Right forelimb (tissue), 1 donor: ENCODE results near the gene PDE6B.
"Not testable (repeated sequence)": the region's sequence is repeated elsewhere in the genome, so short reads cannot be mapped to it uniquely, and the experiment has no call there.

Source experiments
- DNase-seq: peaks from one replicate; pipeline ENCODE4 v3.0.0-alpha.2; 2018

The PDE6B gene

GRCh38 chr4:658681-659667 lies 33.6 kb downstream of the PDE6B start:
- DNase-seq, result peak; percentile 42

DNA sequence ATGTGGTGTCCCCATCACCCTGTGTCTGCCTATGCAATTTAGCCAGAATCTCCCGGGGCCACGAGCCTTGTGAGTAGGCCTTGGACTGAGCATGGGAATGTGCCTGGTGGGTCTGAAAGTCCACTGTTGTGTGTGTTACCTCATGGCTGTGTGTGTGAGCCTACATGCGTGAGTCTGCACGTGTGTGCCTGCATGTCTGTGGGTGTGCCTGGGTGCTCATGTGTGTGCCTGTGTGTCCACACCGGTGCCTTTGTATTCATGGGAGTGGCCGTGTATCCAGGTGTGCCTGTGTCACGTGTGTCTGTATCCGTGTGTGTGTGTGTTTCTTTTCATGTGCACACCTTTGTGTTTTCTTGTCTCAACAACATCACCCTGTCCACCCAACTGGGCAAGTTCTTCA lies 34.5 kb downstream of the PDE6B start:
- DNase-seq, result peak; percentile 28

DNA sequence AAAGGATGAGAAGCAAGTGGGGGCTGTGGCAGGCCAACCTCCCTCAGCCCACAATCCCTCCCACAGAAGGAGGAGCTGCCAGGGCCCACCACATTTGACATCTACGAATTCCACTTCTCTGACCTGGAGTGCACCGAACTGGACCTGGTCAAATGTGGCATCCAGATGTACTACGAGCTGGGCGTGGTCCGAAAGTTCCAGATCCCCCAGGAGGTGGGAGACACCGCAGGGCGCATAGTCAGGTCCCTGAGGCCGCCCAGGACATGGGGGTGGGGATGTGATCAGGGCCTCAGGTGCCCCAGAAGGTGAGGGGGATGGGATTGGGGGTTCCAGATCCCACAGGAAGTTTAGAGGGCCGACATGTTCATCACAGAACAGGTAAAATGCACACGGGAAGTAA lies 35.0 kb downstream of the PDE6B start:
- peak; percentile 31 for DNase-seq

- peak; percentile 10 for DNase-seq
Measured at GRCh38 chr4:661231-661630, 35.9 kb downstream of the PDE6B start.

DNA sequence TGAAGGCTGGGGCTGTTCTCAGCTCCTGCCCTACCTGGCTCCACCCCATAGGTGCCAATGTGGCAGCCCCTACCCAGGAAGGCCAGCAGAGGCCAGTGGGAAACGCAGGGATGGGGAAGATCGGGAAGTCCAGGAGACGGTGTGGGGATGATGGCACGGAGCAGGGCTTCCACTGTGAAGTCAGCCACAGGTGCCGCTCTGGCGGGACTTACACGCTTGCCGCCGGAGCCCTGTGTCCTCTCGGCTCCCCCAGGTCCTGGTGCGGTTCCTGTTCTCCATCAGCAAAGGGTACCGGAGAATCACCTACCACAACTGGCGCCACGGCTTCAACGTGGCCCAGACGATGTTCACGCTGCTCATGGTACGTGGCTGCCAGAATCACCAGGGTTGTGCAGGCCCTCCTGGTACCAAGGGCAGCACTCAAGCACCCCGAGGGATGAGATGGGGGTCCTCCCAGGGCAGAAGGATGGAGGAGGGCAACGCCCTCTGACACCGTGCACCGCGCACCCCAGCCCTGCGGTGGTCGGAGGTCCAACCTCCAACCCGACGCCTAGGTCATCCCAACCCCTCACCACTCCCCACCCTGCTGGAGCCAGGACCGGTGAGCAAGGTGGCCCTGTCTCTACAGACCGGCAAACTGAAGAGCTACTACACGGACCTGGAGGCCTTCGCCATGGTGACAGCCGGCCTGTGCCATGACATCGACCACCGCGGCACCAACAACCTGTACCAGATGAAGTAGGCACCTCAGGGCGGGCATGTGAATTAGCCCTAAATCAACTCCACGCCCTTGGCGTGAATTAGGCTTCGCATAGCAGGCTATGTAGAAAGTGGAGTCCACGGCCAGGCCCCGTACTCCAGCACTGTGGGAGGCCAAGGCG lies 36.7 kb downstream of the PDE6B start:
- peak; percentile 23 for DNase-seq

DNA sequence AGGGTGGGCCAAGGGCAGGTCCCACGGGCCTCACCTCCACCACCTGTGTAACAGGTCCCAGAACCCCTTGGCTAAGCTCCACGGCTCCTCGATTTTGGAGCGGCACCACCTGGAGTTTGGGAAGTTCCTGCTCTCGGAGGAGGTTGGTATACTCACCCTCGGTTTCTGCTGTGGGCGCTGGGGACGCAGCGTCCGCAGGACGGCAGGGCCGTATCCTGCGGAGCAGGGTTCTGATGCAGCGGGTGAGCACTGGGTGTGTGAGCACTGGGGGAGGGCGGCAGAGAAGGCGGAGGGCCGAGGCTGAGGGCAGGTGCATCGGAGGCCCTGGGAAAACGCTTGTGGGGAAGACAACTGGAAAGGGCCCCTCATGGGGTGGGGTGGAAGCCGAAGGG lies 37.7 kb downstream of the PDE6B start:
- DNase-seq, result peak; percentile 41

GRCh38 chr4:663438-664428 lies 38.4 kb downstream of the PDE6B start:
- peak; percentile 73 for DNase-seq

- peak; percentile 29 for DNase-seq
Measured at GRCh38 chr4:664713-665231, 39.4 kb downstream of the PDE6B start.

DNA sequence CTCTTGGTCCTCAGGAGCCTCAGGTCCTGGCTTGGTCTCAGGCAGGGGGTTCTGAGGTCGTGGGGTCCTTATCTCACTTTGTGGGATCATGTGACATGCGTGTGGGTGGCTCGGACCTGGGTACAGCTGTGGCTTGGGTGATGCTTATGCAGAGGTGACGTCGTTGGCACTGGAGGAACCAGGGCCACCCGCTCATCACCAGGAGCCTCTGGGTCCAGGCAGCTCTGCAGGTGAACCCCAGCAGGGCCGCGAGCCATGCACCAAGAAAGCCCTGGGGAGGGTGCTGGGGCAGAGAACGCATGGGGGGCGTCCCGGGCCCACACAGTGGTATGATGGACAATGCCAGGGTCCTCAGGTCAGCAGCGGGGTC lies 40.0 kb downstream of the PDE6B start:
- peak; percentile 40 for DNase-seq

DNA sequence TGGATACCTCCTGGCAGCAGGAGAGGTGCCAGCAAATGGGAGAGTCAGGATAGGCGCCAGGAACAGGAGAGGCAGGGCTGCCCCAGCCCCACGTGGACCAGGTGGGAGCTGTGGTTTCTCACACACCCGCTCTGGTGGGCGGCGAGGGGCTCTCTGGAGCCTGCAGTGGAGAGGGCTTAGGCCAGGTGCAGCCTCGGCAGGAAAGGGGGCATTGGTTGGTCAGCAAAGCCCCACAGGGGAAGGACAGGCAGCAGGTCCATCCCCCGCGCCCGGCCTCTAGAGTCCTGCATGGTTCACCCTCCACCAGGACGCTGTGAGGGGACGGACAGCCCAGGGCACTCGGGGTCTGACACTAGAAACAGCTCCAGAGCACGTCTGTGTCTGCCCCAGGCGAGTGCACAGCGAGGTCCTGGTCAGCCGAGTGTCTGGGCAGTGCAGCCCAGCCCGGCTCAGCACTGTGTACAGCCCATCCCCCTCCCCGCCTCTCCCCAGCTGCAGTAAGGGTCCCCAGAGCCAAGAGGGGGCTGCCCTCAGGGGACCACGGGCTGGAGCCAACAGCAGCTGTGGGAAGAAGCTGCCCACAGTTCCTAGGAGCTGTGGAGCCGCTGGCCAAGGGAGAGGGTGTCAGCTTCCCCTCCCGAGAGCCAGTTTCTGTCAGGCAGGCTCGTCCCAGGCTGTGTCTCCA lies 40.5 kb downstream of the PDE6B start:
- peak; percentile 38 for DNase-seq

DNA sequence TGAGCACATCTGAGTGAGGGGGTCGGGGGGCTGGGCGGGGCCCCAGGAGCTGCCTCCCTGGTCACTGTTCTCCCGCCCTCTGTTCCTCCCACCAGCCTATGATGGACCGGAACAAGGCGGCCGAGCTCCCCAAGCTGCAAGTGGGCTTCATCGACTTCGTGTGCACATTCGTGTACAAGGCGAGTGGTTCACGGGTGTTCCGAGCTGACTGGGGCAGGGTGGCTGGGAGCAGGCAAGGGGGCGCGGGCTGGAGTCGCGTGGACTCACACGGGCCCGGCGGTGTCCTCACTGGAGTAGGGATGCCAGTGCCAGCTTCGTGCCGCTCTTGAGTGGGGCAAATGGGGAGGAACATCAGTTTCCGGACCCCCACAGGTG lies 41.0 kb downstream of the PDE6B start:
- no peak for DNase-seq

DNA sequence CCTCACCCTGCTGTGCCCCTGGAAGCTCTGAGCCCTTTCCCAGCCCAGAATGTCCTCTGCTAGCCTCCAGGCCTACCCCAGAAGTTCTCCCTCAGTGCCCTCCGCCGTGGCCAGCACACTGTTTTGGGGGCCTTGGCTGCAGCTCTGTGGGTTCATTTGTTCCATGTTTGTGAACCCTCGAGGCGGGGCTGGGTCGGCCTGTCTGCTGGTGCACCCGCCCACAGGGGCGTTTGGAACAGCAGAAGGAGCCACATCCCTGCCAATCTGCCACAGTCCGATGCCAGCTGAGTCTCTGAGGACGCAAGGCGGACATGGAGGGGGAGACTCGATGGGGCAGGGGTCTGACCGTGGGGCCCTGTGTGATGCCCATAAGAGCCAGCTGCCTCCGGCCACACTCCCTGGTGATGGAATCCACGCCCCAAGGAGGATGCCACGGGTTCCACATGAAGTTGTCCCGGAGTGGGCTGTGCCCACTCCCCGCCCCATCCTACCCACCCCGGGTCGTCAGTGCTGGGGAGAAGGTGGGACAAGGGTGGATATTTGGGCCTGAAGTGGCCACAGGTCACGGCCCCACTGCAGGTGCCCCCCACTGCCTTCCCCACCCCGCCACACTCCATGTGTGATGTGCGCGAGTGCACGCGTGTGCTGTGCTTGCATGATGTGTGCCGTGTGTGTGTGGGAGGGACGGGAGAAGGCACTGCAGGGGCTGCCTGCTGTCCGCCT lies 41.6 kb downstream of the PDE6B start:
- DNase-seq, result peak; percentile 45

GRCh38 chr4:667545-667925 lies 42.2 kb downstream of the PDE6B start:
- peak; percentile 39 for DNase-seq

DNA sequence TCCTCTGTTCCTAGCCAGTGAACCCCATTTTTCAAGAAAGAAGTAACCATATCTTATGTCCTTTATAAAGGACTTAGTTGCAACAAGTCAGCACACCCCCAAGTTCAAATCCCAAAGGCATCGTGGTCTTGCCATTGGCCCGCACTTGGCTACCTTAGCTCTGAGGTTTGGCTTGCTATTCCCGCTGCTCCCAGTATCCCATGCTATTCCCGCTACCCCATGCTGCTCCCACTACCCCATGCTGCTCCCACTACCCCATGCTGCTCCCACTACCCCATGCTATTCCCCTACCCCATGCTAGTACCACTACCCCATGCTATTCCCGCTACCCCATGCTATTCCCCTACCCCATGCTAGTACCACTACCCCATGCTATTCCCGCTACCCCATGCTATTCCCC lies 42.8 kb downstream of the PDE6B start:
- not testable (repeated sequence) for DNase-seq

GRCh38 chr4:669806-670559 lies 44.6 kb downstream of the PDE6B start:
- DNase-seq, result not testable (repeated sequence)

GRCh38 chr4:671769-672168 lies 46.4 kb downstream of the PDE6B start:
- no peak for DNase-seq

DNA sequence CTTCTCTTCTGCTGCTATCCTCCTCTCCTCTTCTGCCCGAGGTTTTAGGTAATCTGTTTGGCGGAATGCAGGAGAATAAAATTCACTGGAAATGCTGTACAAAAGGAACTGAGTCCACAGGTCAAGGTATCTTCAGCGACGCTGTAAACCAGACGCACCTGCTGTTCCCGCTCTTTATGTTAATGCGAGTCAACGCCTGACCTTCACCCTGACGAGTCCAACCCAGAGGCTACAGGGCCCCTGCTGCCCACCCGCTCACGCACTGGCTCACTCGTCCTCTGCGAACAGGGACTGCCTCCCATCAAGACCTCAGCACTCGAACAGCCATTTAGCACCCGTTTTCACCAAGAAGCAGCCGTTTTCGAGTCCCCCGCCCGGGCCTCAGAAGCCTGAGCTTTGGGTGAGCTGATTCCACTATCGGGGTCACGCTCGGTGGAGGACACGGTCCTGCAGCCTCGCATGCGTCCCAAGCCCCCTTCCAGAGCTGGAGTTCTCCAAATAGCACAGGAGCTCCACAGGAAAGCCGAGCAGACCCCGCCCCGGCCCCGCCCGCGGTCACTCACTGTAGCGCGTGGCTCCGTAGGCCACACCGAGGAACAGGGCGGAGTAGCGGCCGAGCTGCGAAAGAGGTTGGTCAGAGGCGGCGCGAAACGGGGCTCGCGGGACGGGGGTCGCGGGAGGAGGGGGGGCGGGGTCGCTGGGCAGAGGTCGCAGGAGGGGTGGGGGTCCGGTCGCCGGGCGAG lies 48.1 kb downstream of the PDE6B start:
- no peak for DNase-seq

GRCh38 chr4:674172-675035 lies 49.0 kb downstream of the PDE6B start, which contains the start of the genes ATP5ME and MYL5:
TSS of gene ATP5ME (minus strand) at chr4:674276. CDS start at chr4:674247, 29 bp downstream.
TSS of gene MYL5 (plus strand) at chr4:674542. CDS start at chr4:678027, 3,485 bp downstream.
- peak; percentile 99 for DNase-seq
